Stimulated activated CD4-positive, alpha-beta T cell treated with anti-CD3 and anti-CD28 coated beads, Interleukin-4, amount 100 ng/mL, for 24 hours (primary cell): Measurements from ENCODE around the gene UPK3B.
"Not testable (repeated sequence)": the region's sequence is repeated elsewhere in the genome, so short reads cannot be mapped to it uniquely, and the experiment has no call there.

Source experiments
- DNase-seq: peaks from one replicate; pipeline ENCODE4 v3.0.0-alpha.2; 2020

Gene UPK3B

DNA sequence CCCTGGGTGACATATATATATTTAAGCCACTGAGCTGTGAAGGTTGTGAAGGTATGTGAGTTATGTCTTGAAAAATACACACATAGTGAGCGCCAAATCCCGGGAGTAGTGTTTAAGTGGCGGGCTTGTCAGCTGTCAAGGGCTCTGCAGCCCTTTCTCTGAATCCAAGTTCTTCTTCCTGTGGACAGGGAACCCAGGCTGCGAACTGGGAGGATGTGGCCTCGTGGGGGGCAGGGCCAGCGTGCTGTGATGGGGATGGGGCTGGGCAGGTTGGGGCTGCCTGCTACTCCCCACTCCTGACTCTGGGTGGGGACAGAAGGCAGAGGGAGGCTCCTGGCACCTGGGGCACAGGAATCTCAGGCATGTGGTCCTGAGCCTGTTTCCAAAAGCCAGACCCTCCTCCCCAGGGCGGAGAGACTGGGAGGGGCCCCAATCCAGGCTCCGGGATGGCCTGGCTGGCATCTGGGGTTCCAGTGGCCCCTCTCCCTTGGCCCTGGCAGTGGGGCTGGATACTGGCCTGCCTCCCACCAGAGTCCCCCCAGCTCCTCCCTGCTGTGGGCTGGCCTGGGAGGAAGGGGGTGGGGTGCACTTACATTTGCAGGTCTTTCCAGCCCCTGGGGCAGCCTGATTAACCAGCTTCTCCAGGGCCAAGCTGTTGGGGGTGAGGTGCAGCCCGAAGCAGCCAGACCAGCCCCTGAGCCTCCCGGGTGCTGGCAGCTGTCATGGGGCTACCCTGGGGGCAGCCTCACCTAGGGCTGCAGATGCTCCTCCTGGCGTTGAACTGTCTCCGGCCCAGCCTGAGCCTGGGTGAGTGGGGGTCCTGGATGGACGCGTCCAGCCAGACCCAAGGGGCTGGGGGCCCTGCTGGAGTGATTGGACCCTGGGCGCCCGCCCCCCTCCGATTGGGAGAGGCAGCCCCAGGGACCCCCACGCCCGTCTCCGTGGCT, at the start of gene UPK3B:
TSS of gene UPK3B (plus strand) at position 622 of the 947 bp plus-strand sequence. CDS start at position 723, 101 bp downstream.
- DNase-seq: no peak

DNA sequence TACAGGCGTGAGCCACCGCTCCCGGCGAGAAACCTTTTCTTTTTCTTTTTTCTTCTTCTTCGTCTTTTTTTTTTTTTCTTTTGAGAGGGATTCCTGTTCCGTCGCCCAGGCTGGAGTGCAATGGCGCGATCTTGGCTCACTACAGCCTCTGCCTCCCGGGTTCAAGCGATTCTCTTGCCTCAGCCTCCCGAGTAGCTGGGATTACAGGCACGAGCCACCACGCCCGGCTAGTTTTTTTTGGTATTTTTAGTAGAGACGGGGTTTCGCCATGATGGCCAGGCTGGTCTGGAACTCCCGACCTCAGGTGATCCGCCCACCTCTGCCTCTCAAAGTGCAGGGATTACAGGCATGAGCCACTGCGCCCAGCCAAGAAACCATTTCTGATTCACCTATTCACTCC, 49.6 kb upstream of the UPK3B start:
- DNase-seq: not testable (repeated sequence)

GRCh38 chr7:76461464-76462101, 48.8 kb upstream of the UPK3B start, which contains the start of gene DTX2:
Gene DTX2 (plus strand): TSS chr7:76461709. CDS start chr7:76480510, 18,801 bp downstream.
- DNase-seq: peak; percentile 45

DNA sequence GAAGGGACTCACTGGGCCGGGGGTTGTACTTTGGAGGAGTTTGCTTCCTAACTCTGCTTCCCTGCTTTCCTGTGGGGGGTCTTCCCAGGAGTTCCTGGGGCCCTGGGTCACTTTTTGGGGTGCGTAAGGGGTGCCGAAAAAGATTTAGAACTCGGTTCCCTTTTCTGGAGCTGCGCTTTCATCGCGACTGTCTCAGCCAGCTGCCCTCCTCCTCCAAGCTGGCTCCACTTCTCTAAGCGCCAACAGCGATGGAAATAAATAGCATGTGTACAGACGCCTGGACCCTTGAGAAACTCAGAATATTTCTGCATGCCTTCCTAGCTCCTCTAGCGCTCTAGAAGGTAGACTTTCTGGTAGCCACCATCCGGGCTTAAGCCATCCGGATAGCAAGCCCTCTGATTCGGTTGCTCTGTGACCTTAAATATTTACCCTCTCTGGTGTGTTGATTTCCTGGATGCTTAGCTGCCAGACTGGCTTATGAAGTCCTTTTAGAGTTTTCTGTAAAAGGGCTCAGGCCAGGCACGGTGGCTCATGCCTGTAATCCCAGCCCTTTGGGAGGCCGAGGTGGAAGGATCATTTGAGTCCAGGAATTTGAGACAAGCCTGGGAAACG, 48.0 kb upstream of the UPK3B start:
- DNase-seq: not testable (repeated sequence)

- not testable (repeated sequence) for DNase-seq
Measured at GRCh38 chr7:76464959-76465358, 45.4 kb upstream of the UPK3B start.

DNA sequence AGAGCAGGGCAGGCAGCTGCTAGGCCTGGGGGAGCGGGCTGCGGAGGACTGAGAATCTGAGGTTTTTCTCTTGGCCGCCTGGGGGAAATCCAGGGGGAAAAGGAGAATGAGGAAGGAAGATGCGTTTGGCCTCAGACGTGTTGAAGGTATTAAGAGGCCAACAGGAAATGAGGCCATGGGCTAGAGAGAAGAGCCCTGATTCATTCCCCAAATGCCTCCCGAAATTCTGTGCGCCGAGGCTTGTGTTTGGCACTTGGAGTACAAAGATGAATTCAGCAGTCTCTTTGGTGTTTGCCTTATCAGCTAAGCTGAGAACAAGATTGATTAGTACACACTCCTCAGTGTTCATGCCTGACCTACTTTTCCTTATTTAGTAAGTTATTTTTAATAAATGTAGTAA, 44.4 kb upstream of the UPK3B start:
- not testable (repeated sequence) for DNase-seq

GRCh38 chr7:76467743-76468404, 42.5 kb upstream of the UPK3B start:
- DNase-seq: not testable (repeated sequence)

GRCh38 chr7:76471556-76472221, 38.7 kb upstream of the UPK3B start:
- DNase-seq: not testable (repeated sequence)

DNA sequence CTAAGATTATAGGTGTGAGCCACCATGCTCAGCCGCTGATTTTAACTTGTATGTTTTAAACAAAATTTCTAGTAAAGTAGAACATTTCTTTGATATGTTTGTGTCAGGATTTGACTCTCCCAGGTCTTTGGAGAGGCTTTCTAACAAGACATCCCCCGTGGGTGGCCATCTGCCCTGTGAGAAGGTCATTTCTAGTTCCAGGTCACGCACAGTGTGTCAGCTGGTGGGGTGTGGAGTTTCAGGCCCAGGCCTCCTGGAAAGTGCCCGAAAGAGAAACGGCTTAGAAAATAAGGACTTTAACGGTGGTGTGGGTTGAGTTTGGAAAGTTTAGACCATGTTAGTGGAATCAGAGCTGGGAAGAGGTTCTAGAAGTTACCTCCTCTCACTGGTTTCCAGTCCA, 37.3 kb upstream of the UPK3B start:
- DNase-seq: not testable (repeated sequence)

GRCh38 chr7:76476280-76476679, 34.1 kb upstream of the UPK3B start:
- not testable (repeated sequence) for DNase-seq

DNA sequence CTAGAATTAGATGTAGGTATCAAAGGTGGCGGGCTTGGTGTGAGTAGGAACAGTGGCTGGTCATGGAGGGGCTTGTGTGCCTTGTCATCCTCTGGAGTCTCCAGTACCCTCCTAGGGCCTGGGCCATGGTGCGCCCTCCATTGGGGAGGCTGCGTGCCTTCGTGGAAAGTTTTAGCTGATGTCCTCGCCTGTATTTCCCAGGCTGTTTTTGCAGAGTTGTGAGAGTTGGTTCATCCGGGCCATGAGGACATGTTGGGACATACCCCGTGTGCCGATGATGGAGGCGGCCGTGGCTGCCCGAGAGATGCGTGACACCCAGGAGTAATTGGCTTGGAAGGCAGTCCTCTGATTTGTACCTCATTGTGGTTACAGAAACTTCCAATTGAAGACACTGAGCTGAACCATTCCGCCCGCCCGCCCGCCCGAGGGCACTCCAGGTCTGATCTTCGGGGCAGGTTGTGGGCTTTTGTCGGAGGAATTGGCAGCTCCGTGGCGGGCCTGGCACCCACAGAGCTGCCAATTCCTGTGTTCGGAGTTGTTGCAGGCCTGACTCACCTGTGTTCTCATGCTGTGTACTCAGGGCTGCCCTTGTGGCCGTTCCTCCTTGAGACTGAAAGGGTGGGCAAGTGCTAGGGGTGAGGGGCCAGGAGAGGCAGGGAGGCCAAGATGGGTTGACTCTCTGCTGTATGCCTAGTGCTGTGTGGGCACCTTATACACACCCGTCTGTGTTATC, 33.4 kb upstream of the UPK3B start:
- DNase-seq: not testable (repeated sequence)

DNA sequence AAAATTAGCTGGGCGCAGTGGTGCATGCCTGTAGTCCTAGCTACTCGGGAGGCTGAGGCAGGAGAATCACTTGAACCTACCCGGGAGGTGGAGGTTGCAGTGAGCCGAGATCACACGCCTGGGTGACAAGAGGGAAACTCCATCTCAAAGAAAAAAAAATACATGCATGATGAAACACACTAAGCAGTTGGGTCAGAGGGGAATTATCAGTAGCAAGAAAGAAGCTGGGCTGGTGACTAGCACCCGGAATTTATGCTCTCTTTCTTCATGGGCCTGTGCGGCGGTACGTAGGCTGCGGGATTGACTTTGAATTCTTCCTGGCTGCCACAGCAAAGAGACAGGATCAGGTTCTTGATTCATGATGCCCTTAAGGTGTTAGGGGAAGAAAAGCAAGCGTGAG, 30.7 kb upstream of the UPK3B start:
- not testable (repeated sequence) for DNase-seq

DNA sequence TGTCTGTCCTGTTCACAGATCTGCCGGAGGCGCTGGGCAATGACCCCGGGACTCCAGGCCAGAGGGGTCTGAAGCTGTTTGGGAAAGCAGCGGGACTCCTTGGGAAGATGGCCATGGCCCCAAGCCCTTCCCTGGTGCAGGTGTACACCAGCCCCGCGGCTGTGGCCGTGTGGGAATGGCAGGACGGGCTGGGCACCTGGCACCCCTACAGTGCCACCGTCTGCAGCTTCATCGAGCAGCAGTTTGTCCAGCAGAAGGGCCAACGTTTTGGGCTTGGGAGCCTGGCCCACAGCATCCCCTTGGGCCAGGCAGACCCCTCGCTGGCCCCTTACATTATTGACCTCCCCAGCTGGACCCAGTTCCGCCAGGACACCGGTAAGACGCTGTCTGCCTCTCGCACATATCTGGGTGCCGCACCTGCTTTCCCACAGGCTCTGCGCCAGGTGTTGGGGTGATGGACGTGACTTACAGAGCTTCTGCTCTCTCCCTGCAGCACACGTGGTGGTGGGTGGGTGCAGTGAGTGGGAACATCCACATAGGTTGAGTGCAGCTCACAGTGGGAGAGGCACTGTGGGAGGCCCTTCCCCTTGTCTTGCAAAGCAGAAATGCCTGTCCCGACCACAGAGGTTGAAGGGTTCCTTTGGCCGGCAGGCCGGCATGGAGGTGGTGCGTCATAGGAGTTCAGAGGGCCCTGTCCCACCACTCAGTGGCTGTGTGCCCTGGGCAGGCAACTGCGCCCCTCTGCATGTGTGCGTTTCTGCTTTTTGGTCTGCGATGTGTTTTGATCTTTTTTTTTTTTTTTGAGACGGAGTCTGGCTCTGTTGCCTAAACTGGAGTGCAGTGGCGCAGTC, 29.7 kb upstream of the UPK3B start:
- DNase-seq: not testable (repeated sequence)

DNA sequence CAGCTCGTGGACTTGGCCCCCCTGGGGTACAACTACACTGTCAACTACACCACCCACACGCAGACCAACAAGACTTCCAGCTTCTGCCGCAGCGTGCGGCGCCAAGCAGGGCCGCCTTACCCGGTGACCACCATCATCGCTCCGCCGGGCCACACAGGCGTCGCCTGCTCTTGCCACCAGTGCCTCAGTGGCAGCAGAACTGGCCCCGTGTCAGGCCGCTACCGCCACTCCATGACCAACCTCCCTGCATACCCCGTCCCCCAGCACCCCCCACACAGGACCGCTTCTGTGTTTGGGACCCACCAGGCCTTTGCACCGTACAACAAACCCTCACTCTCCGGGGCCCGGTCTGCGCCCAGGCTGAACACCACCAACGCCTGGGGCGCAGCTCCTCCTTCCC, 27.7 kb upstream of the UPK3B start:
- DNase-seq: not testable (repeated sequence)

DNA sequence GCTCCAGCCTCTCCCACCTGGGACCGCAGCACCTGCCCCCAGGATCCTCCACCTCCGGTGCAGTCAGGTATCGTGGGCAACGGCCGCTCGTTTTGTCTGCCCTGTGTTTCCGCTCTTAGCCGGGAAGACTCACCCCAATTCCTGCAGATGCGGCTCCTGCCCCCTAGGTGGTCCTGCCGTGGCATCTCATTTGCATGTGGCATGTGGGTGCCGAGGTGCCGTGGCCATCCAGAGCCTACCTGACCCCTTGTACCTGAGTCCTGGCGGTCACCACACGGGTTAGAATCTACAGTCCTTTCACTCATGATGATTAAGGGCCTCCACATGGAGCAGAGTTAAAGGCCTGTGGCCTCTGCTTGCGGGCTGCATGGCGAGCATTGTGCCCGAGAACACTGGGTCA, 27.3 kb upstream of the UPK3B start:
- not testable (repeated sequence) for DNase-seq

DNA sequence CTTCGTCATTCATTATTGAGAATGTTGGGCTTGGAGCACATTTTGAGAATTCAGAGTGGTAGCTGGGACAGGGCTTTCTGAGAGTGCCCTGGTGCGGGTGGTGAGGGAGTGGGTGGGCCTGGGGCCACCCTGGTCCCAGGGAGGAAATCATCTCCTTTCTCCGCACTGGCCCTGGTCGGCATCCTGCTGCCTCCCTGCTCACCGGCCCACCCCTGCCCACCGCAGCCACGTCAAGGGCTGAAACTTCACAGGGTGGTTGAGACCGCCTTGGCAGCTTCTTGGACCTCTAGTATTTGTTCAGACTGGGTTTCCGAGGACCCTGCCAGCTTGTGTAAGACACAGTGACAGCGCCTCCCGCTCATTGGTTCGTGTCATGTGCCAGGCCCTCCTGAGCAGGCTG, 25.9 kb upstream of the UPK3B start:
- DNase-seq: not testable (repeated sequence)

- not testable (repeated sequence) for DNase-seq
Measured at GRCh38 chr7:76485822-76486610, 24.3 kb upstream of the UPK3B start.

- peak; percentile 44 for DNase-seq
Measured at GRCh38 chr7:76486618-76487017, 23.7 kb upstream of the UPK3B start.

- not testable (repeated sequence) for DNase-seq
Measured at GRCh38 chr7:76487969-76488368, 22.4 kb upstream of the UPK3B start.

- DNase-seq: not testable (repeated sequence)
Measured at GRCh38 chr7:76492139-76492538, 18.2 kb upstream of the UPK3B start.
